ENCODE results near the gene AFP.

The AFP gene

DNA sequence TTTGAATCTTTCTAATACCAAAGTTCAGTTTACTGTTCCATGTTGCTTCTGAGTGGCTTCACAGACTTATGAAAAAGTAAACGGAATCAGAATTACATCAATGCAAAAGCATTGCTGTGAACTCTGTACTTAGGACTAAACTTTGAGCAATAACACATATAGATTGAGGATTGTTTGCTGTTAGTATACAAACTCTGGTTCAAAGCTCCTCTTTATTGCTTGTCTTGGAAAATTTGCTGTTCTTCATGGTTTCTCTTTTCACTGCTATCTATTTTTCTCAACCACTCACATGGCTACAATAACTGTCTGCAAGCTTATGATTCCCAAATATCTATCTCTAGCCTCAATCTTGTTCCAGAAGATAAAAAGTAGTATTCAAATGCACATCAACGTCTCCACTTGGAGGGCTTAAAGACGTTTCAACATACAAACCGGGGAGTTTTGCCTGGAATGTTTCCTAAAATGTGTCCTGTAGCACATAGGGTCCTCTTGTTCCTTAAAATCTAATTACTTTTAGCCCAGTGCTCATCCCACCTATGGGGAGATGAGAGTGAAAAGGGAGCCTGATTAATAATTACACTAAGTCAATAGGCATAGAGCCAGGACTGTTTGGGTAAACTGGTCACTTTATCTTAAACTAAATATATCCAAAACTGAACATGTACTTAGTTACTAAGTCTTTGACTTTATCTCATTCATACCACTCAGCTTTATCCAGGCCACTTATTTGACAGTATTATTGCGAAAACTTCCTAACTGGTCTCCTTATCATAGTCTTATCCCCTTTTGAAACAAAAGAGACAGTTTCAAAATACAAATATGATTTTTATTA lies 3.6 kb upstream of the AFP start:
- TF ChIP-seq REST (IDR thresholded peaks at IDR 0.05; ENCODE audit: insufficient read depth in 1 of 2, low read depth in 2 of 2, low read length in 2 of 2) (no peak), SIN3A (IDR thresholded peaks at IDR 0.05; ENCODE audit: borderline replicate concordance, insufficient read depth, low read length) (no peak)

DNA sequence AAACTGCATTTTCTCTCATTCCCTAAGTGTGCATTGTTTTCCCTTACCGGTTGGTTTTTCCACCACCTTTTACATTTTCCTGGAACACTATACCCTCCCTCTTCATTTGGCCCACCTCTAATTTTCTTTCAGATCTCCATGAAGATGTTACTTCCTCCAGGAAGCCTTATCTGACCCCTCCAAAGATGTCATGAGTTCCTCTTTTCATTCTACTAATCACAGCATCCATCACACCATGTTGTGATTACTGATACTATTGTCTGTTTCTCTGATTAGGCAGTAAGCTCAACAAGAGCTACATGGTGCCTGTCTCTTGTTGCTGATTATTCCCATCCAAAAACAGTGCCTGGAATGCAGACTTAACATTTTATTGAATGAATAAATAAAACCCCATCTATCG lies 2.9 kb upstream of the AFP start:
- TF ChIP-seq POLR2AphosphoS5 (IDR thresholded peaks at IDR 0.05; ENCODE audit: low read depth, low read length), result no peak
- TF ChIP-seq SIN3A (IDR thresholded peaks at IDR 0.05; ENCODE audit: borderline replicate concordance, insufficient read depth, low read length), result no peak
- no peak for TF ChIP-seq FOXP2 (optimal IDR thresholded peaks at IDR 0.05; ENCODE audit: borderline replicate concordance, extremely low read depth, extremely low read length, insufficient read depth)
- no peak for TF ChIP-seq REST (IDR thresholded peaks at IDR 0.05; ENCODE audit: insufficient read depth in 1 of 2, low read depth in 2 of 2, low read length in 2 of 2)
- no peak for TF ChIP-seq TAF1 (IDR thresholded peaks at IDR 0.05; ENCODE audit: borderline replicate concordance, insufficient read depth, low read length)

GRCh38 chr4:73434311-73434710 lies 1.7 kb upstream of the AFP start:
- TF ChIP-seq REST (IDR thresholded peaks at IDR 0.05; ENCODE audit: insufficient read depth in 1 of 2, low read depth in 2 of 2, low read length in 2 of 2), result no peak
- no peak for TF ChIP-seq FOXP2 (optimal IDR thresholded peaks at IDR 0.05; ENCODE audit: borderline replicate concordance, extremely low read depth, extremely low read length, insufficient read depth)

DNA sequence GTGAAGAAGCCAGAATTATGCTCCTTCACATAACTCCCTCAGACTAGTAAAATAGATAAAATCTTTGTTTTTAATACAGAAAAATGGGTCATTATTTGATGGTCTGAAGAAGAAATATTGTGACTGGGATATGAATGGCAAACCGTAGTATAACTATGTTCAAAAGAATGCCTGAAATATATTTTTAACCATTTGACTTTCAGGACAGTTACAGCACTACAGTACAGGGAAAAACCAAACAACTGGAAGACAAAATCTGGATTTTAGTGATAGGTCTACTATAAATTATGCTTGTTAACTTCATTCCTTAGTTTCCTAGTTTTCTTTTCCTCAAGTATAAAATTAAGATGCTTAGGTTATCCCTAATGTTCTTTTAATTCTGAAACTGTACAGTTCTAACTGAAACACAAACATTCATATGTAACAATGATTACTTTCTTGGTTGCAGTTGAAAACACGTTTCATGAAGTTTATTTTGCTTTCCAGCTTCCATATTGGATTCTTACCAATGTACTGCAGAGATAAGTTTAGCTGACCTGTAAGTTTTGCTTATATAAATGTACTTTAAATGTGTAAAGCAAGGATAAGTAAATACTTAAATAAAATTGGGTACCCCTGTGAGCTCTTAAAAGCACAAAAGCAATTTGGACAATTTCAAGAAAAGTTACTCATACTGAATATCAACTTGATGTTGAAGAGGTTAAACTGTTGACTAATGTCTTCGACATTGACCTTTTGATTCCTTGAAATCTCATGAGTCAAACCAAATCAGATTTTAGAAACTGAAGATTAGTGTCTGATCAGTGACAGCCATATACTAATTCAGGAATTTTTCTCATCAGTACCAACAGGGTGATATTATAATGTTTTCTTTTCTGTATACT lies 895 bp downstream of the AFP start:
- no peak for TF ChIP-seq POLR2AphosphoS5 (IDR thresholded peaks at IDR 0.05; ENCODE audit: low read depth, low read length)
- TF ChIP-seq TAF1 (IDR thresholded peaks at IDR 0.05; ENCODE audit: borderline replicate concordance, insufficient read depth, low read length), result no peak
- TF ChIP-seq SIN3A (IDR thresholded peaks at IDR 0.05; ENCODE audit: borderline replicate concordance, insufficient read depth, low read length), result no peak
- no peak for TF ChIP-seq REST (IDR thresholded peaks at IDR 0.05; ENCODE audit: insufficient read depth in 1 of 2, low read depth in 2 of 2, low read length in 2 of 2)
- no peak for TF ChIP-seq FOXP2 (optimal IDR thresholded peaks at IDR 0.05; ENCODE audit: borderline replicate concordance, extremely low read depth, extremely low read length, insufficient read depth)
